Activated CD4-positive, alpha-beta memory T cell treated with anti-CD3 and anti-CD28 coated beads, Interleukin-2, amount 10 ng/mL, durations not matched to agents 7 days and 5 days (primary cell): ENCODE data around the gene KIF22. TPM values are rescaled to one million over a fixed set of nuclear protein-coding genes. Genes with fewer than 3 reads are reported as not detected.
A peak's percentile ranks its signal among the peaks of the same experiment; 100 is the strongest.
"Not testable (repeated sequence)": the region's sequence is repeated elsewhere in the genome, so short reads cannot be mapped to it uniquely, and the experiment has no call there.

Experiments used
- CTCF ChIA-PET: fragments of 350-600 bp; sonication (Branson Sonifier 250); formaldehyde crosslinking; loops from one replicate; lab custom pipeline; 2021; ENCODE audit warnings: antibody characterized with exemption, inconsistent platforms; lab: Charles Lee
- POLR2A ChIA-PET: fragments of 350-600 bp; sonication (Branson Sonifier 250); formaldehyde crosslinking; loops from one replicate; lab custom pipeline; 2021; ENCODE audit warnings: antibody characterized with exemption; lab: Charles Lee
- DNase-seq: peaks from one replicate; pipeline ENCODE4 v3.0.0-alpha.2; 2020
- H3K27ac Mint-ChIP-seq: one replicate; pipeline ENCODE4 v1.8.0; 2021; ENCODE audit warnings: mild to moderate bottlenecking, mixed read lengths
- H3K27me3 Mint-ChIP-seq: one replicate; pipeline ENCODE4 v1.8.0; 2021; ENCODE audit warnings: mixed read lengths
- H3K36me3 Mint-ChIP-seq: one replicate; pipeline ENCODE4 v1.8.0; 2021; ENCODE audit warnings: low read depth, mixed read lengths
- H3K4me1 Mint-ChIP-seq: one replicate; pipeline ENCODE4 v1.8.0; 2021; ENCODE audit warnings: mixed read lengths
- H3K4me3 Mint-ChIP-seq: one replicate; pipeline ENCODE4 v1.8.0; 2021; ENCODE audit warnings: mild to moderate bottlenecking, mixed read lengths
- H3K9me3 Mint-ChIP-seq: one replicate; pipeline ENCODE4 v1.8.0; 2021; ENCODE audit warnings: mixed read lengths
- total RNA-seq, 2 experiments: library from RNA; stranded (reverse); gene quantifications; one replicate each; pipeline ENCODE4 v1.2.3, GENCODE V29; 2021

KIF22 gene
- total RNA-seq, 2 experiments from 2014 or later: 187 to 192 TPM

DNA sequence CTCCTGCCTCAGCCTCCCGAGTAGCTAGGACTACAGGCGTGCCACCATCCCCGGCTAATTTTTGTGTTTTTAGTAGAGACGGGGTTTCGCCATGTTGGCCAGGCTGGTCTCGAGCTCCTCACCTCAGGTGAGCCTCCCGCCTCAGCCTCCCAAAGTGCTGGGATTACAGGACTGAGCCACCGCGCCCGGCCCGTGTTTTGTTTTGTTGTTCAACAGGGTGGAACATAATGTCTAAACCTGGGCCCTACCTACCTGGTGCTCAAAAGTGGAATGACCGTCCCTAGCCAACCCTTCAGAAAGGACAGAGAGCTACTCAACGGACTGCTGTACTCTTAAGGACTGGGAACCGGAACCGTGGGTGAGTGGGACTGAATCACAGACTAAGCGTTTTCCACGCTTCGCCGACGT is 772 bp upstream of the KIF22 start:
- peak overlapping the region; percentile 100 for H3K4me3 Mint-ChIP-seq
- no peaks in the 10 kb centered on the region for H3K9me3 Mint-ChIP-seq
- H3K27me3 Mint-ChIP-seq: no peaks in the 10 kb centered on the region
- H3K4me1 Mint-ChIP-seq: peaks cover 51% of the 10 kb centered on the region
- CTCF ChIA-PET: interaction anchor here (0.8 to 4.8 kb wide), 28 partner anchors 9 to 265 kb away, joined by 3 to 68 read pairs (median 5); partner anchors contain the start of genes C16orf54, MAZ, MVP and PAGR1
- peaks cover 35% of the 10 kb centered on the region for H3K36me3 Mint-ChIP-seq
- H3K27ac Mint-ChIP-seq: peak overlapping the region; percentile 95
- POLR2A ChIA-PET: interaction anchor here (0.8 to 13.0 kb wide), 32 partner anchors 14 to 395 kb away, joined by 3 to 260 read pairs (median 6); partner anchors contain the start of genes C16orf54, CORO1A, KCTD13 and MAZ
- no peak for DNase-seq

- peaks cover 46% of the 10 kb centered on the region for H3K4me1 Mint-ChIP-seq
- POLR2A ChIA-PET: interaction anchor here (0.6 to 13.0 kb wide), 29 partner anchors 13 to 891 kb away, joined by 3 to 260 read pairs (median 7); partner anchors contain the start of genes C16orf54, CORO1A, HIRIP3 and KCTD13
- peak overlapping the region; percentile 95 for H3K27ac Mint-ChIP-seq
- peaks cover 48% of the 10 kb centered on the region for H3K36me3 Mint-ChIP-seq
- H3K27me3 Mint-ChIP-seq: no peaks in the 10 kb centered on the region
- CTCF ChIA-PET: interaction anchor here (0.6 to 4.8 kb wide), 23 partner anchors 7 to 240 kb away, joined by 3 to 68 read pairs (median 5); partner anchors contain the start of genes C16orf54, KCTD13, MAZ and MVP
- no peak for DNase-seq
- H3K4me3 Mint-ChIP-seq: peak overlapping the region; percentile 100
- H3K9me3 Mint-ChIP-seq: no peaks in the 10 kb centered on the region
These were observed 646 bp downstream of the KIF22 start for GRCh38 chr16:29790949-29791844.

GRCh38 chr16:29791845-29792807 is 1.6 kb downstream of the KIF22 start:
- Mint-ChIP-seq H3K27me3 (no peaks in the 10 kb centered on the region), H3K4me1 (peaks cover 49% of the 10 kb centered on the region), H3K36me3 (peaks cover 57% of the 10 kb centered on the region), H3K4me3 (peak overlapping the region; percentile 100), H3K9me3 (no peaks in the 10 kb centered on the region), H3K27ac (peak overlapping the region; percentile 95)
- no peak for DNase-seq
- CTCF ChIA-PET: interaction anchor here (0.9 to 4.8 kb wide), 7 partner anchors 12 to 101 kb away, joined by 3 to 68 read pairs (median 16); partner anchors contain the start of genes C16orf54, MAZ and PAGR1
- POLR2A ChIA-PET: interaction anchor here (0.6 to 13.0 kb wide), 11 partner anchors 12 to 892 kb away, joined by 3 to 260 read pairs (median 25); partner anchors contain the start of genes C16orf54, HIRIP3, KCTD13 and MAZ

DNA sequence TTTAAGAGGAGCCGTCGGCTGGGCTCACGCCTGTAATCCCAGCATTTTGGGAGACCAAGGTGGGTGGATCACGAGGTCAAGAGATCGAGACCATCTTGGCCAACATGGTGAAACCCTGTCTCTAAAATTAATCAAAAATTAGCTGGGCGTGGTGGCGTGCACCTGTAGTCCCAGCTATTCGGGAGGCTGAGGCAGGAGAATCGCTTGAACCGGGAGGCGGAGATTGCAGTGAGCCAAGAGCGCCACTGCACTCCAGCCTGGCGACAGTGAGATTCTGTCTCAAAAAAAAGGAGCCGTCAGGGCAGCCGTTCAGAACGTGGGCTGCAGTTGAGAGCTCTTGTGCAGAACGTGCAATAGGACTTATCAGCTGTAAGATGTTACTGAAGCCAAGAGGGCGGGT is 2.6 kb downstream of the KIF22 start:
- ChIA-PET POLR2A (interaction anchor here (1.6 to 13.0 kb wide), 3 partner anchors 11 to 26 kb away, joined by 4 to 260 read pairs (median 29); partner anchors contain the start of genes MAZ, MVP and PAGR1), CTCF (interaction anchor here (0.6 to 0.9 kb wide), 2 partner anchors 8 to 263 kb away, joined by 3 to 4 read pairs; no protein-coding TSS in a partner anchor)
- H3K27ac Mint-ChIP-seq, H3K27me3 Mint-ChIP-seq, DNase-seq, H3K9me3 Mint-ChIP-seq: not testable (repeated sequence)
- Mint-ChIP-seq H3K36me3 (peaks cover 66% of the 10 kb centered on the region), H3K4me1 (peaks cover 46% of the 10 kb centered on the region), H3K4me3 (peak overlapping the region; percentile 100)

DNA sequence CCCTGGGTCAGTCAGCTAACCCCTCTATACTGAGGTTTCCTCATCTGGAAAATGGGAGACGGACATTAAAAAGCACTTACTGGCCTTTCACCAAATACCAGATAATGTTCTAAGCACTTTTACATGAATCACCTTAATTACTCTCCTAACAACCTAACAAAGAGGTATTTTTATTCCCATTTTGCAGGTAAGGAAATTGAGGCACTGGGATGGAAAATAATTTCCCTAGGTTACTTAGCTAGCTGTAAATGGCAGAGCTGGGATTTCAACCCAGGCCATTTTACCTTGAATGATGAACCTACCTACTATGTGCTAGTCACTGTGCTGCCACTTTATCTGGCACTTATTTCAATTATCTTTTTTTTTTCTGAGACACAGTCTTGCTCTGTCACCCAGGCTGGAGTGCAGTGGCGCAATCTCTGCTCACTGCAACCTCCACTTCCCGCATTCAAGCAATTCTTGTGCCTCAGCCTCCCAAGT is 3.7 kb downstream of the KIF22 start:
- ChIA-PET POLR2A (interaction anchor here (1.0 to 13.0 kb wide), 5 partner anchors 10 to 179 kb away, joined by 3 to 260 read pairs (median 3); partner anchors contain the start of genes MAZ and PAGR1), CTCF (interaction anchor here (0.8 to 1.2 kb wide), 4 partner anchors 10 to 102 kb away, joined by 3 to 4 read pairs (median 3); partner anchors contain the start of gene MVP)
- H3K36me3 Mint-ChIP-seq: peaks cover 76% of the 10 kb centered on the region
- DNase-seq: no peak
- H3K27me3 Mint-ChIP-seq: no peaks in the 10 kb centered on the region
- H3K4me1 Mint-ChIP-seq: peaks cover 43% of the 10 kb centered on the region
- H3K4me3 Mint-ChIP-seq: no peak overlapping the region
- no peaks in the 10 kb centered on the region for H3K9me3 Mint-ChIP-seq
- H3K27ac Mint-ChIP-seq: peak overlapping the region; percentile 5

DNA sequence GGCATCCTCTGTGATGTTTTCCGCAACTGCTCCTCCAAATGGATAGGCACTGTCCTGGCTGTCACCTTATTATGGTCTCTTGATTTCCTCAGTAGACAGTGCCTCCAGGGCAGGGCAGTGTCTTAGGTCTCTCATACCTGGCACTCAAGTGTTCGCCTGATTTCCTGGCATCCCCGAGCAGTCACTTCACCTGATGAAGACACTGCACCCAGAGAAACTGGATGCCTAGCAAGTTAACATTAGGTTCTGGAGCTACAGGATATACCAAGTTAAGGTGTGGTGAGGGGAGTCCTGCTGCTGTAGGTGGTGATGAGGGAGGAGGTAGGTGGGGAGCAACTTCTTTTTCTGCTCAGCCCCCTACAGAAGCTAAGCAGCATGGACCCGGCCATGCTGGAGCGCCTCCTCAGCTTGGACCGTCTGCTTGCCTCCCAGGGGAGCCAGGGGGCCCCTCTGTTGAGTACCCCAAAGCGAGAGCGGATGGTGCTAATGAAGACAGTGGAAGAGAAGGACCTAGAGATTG is 11.9 kb downstream of the KIF22 start:
- H3K27ac Mint-ChIP-seq: peak overlapping the region; percentile 95
- peaks cover 63% of the 10 kb centered on the region for H3K36me3 Mint-ChIP-seq
- no peaks in the 10 kb centered on the region for H3K27me3 Mint-ChIP-seq
- CTCF ChIA-PET: interaction anchor here (1.5 to 2.5 kb wide), 2 partner anchors 12 to 14 kb away, joined by 3 to 9 read pairs; partner anchors contain the start of genes KIF22 and PAGR1
- peaks cover 22% of the 10 kb centered on the region for H3K4me1 Mint-ChIP-seq
- H3K4me3 Mint-ChIP-seq: peak overlapping the region; percentile 13
- POLR2A ChIA-PET: interaction anchor here (0.9 to 10.8 kb wide), 5 partner anchors 13 to 192 kb away, joined by 3 to 260 read pairs (median 86); partner anchors contain the start of genes KIF22, MVP and PAGR1
- no peak for DNase-seq
- no peaks in the 10 kb centered on the region for H3K9me3 Mint-ChIP-seq

- no peak for DNase-seq
- H3K4me3 Mint-ChIP-seq: peak overlapping the region; percentile 87
- H3K36me3 Mint-ChIP-seq: peaks cover 63% of the 10 kb centered on the region
- ChIA-PET POLR2A (interaction anchor here (0.8 to 10.8 kb wide), 12 partner anchors 14 to 170 kb away, joined by 3 to 260 read pairs (median 4); partner anchors contain the start of genes C16orf54, KIF22, MVP and PAGR1), CTCF (interaction anchor here (0.8 to 1.8 kb wide), 10 partner anchors 9 to 228 kb away, joined by 3 to 15 read pairs (median 6); partner anchors contain the start of genes KIF22 and PAGR1)
- H3K27me3 Mint-ChIP-seq: no peaks in the 10 kb centered on the region
- peak overlapping the region; percentile 95 for H3K27ac Mint-ChIP-seq
- H3K4me1 Mint-ChIP-seq: peaks cover 34% of the 10 kb centered on the region
- no peaks in the 10 kb centered on the region for H3K9me3 Mint-ChIP-seq
These were observed 13.5 kb downstream of the KIF22 start for GRCh38 chr16:29804020-29804419.

- H3K36me3 Mint-ChIP-seq: peaks cover 63% of the 10 kb centered on the region
- no peak for DNase-seq
- H3K27ac Mint-ChIP-seq: peak overlapping the region; percentile 98
- H3K4me1 Mint-ChIP-seq: peaks cover 39% of the 10 kb centered on the region
- no peaks in the 10 kb centered on the region for H3K9me3 Mint-ChIP-seq
- POLR2A ChIA-PET: interaction anchor here (0.8 to 10.8 kb wide), 12 partner anchors 13 to 169 kb away, joined by 3 to 260 read pairs (median 4); partner anchors contain the start of genes C16orf54, KIF22, MVP and PAGR1
- no peaks in the 10 kb centered on the region for H3K27me3 Mint-ChIP-seq
- H3K4me3 Mint-ChIP-seq: peak overlapping the region; percentile 87
- CTCF ChIA-PET: interaction anchor here (0.8 to 1.8 kb wide), 10 partner anchors 9 to 228 kb away, joined by 3 to 15 read pairs (median 6); partner anchors contain the start of genes KIF22 and PAGR1
These were observed 14.1 kb downstream of the KIF22 start for GRCh38 chr16:29804455-29805231.

GRCh38 chr16:29805232-29806098 is 14.9 kb downstream of the KIF22 start:
- peak; percentile 98 for DNase-seq
- Mint-ChIP-seq H3K27me3 (no peaks in the 10 kb centered on the region), H3K36me3 (peaks cover 66% of the 10 kb centered on the region), H3K4me3 (peak overlapping the region; percentile 87), H3K4me1 (peaks cover 47% of the 10 kb centered on the region), H3K27ac (peak overlapping the region; percentile 98), H3K9me3 (no peaks in the 10 kb centered on the region)
- CTCF ChIA-PET: interaction anchor here (0.5 to 3.7 kb wide), 6 partner anchors 10 to 227 kb away, joined by 3 to 22 read pairs (median 9); partner anchors contain the start of genes KIF22 and PAGR1
- POLR2A ChIA-PET: interaction anchor here (1.5 to 10.8 kb wide), 8 partner anchors 12 to 378 kb away, joined by 3 to 260 read pairs (median 20); partner anchors contain the start of genes C16orf54, CORO1A, KIF22 and MVP
